CD4-positive, alpha-beta T cell treated with Interleukin-1 beta for 1 hour (primary cell): ENCODE results near the gene RPN2.

Source experiments
- DNase-seq, 2 donors: peaks; one replicate each; pipeline ENCODE4 v3.0.0-alpha.2; 2020 to 2022

Gene RPN2

DNA sequence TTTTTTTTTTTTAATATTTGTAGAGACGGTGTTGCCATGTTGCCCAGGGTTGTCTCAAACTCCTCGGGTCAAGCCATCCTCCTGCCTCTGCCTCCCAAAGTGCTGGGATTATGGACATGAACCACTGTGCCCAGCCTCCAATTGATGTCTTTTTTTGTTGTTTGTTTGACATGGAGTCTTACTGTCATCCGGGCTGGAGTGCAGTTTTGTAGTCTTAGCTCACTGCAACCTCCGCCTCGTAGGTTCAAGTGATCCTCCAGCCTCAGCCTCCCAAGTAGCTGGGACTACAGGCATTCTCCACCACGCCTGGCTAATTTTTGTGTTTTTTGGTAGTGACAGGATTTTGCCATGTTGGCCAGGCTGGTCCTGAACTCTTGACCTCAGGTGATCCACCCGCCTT, 9.7 kb downstream of the RPN2 start:
- no peak for DNase-seq

DNA sequence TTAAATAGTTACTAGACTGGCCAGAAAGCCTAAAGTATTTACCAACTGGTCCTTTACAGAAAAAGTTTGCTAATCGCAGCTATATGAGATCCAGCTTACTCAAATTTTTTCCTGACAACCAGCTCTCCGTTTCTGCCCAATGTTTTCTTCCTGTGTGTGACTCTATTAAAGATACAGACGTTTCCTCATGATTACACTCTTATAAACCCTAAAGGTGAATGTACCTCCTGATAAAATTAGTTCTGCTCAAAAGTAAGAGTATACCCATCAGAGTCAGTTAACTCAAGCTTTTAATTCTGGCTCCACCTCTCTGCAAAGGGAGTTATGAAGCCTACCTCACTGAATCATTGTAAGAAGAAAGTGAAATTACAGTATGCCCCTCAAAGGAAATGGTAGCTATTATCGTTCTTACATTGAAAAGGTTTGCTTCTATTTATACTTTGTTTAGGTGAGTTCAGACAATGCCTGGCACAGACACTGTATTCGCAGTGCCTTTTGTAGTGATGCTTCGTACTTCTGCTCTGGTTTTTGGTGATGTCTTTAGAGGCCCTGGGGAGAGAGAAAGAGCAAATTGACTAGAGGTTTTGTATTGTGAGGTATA, 10.4 kb downstream of the RPN2 start:
- DNase-seq = no peak

DNA sequence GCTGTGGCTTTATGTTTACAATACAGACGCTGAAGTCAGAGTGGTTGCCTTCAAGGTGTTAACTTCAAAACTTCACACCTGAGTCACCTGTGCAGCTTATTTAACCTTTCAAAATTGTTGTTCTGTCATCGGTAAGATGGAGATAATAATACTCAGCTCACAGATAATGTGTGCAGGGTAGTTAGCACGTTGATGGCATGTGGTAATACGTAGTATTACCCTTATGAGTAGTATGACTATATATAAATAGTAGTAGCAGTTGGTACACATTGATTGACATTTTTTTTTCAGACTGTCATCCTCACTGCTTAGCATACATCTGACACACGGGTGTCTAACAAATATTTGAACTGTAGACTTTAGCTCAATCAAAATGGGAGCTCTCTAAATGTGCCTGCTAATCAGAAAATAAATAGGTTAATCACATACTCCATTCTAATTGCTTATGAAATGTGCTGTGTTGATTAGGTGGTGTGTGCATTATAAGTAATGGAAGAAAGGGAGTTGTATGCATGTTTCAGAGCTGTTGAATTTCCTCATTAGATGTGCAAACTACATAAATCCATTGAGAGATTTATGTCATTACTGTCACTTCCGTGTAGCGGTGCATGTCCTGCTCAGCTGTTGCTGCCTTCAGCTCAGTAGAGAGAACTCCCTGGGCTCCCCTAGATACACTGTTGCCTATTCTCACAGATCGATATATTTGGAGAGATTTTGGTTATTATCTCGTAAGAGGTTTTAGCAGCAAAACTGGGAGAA, 11.4 kb downstream of the RPN2 start:
- no peak for DNase-seq

DNA sequence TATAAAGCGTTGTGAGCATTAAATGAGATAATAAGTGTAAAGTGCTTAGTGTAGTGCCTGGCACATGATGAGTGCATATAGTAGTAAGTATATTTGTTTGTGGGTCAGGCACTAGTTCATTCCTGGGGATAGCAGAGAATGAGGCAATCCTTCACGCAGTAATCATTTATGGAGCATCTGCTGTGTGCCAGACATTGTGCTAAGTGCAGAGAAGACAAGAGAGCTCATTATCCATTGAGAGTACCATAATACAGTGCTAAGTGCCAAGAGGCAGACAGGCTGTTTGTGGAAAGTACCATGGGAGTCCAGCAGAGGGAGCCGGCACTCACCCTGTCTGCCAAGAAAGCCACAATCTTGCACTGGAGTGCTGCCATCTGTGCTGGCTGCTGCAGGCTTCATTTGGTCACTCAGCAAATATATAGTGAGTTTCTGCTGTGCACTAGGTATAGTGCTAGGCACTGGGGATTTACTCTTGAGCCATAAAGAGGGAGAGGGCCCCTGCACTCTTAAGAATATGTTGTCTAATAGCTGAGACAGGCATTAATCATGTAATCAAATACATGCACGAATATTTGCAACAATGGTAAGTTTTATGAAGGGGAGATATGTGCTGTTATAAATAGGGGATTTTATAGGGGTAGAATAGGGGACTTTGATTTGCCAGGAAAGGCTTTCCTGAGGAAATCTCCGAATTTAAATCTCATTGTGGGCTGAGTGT, 13.2 kb downstream of the RPN2 start:
- DNase-seq = peak; percentile 71 to 76

DNA sequence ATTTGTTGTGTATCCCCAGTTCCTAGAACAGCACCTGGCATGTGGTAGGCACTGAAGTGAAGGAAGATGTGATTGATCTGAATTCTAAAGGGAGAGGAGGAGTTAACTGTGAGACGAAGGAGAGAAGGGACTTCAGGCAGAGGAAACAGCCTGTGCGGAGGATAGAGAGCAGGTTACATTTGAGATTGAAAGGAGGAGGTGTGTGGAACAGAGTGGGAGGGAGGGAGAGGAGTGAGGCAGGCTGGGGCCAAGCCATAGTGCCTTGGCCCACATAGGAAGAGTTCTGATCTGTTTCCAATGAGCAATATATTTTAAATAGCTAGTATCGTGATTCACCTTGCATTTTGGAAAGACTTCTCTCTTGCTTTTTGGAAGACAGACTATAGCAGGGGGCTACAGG, 14.1 kb downstream of the RPN2 start:
- no peak for DNase-seq

DNA sequence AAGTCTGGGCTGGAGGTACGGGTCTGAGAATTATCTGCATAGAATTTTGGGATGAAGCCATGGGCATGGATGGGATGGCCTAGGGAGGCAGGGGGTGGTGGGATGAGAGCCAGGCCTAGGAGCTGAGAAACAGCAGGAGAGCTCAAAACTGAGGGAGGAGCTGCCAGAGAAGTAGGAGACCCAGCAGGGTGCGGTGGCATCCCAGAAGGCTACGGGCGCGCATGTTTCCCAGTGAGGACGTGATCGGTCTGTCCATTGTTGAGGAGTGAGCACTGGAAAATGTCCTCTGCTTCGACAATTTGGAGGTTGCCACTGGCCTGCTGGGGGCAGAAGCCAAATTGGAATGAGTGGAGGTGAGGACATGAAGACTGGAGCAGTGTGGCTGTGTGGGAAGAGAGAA, 14.7 kb downstream of the RPN2 start:
- DNase-seq = no peak

DNA sequence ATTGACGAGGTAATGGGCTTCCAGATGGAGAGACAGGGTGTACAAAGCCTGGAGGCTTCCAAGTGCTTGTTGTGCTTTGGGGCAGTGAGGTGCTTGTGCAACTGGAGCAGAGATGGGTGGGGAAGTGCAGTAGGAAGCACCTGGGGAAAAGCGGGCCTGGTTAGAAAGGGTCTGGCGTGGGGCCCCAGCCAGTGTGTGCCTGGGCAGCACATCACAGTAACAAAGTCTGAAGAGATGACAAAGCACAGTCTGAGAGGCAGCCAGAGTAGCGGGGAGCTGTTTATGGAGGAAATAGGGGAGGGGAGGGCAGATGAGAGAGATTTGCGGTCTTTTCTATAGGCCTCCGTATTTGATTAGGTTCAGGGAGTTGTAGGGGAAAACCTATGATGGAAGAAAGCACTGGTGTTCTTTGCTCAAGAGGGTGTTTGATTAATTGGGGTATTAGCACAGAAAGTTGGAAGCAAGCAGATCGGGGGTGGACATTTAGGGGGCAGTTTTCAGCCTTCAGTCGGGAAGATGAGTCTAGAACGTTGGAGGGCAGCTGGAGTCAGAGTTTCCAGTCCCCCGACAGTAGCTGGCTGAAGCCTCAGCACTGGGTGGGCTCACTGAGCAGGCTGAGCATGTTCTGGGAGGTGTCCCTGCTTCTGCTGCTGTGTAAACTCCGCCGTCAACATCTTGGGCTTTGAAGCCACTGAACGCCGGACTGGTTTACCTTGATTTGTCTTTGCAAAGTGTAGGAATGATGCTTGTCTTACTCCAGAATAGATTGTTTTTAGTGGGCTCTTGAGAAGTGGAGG, 15.7 kb downstream of the RPN2 start:
- no peak for DNase-seq

DNA sequence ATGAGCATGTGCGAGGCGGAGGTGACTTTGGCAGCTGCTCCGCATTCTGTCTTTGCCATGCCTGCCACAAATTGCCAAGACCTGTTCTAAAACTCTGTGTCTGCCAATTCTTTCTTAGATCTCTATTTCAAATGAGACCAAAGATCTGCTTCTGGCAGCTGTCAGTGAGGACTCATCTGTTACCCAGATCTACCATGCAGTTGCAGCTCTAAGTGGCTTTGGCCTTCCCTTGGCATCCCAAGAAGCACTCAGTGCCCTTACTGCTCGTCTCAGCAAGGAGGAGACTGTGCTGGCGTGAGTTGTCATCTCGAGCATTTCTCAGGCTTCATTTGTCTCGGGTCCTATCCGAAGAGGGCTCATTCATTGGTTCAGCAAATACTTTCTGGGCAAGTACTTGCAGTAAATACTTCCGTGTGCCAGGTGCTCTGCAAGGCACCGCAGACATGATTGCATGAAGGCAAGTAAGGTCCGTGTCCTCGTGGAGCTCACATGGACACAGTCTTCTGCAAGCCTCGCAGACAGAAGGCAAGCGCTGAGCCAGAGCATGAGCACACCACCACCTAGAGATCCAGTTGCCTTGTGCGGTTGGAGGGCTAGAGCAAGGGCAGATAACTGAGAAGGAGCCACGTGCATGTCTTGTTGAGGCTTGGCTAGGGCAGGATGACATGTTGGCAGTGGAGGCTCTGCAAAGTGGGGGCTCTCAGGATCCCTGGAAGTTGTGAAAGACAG, 20.0 kb downstream of the RPN2 start:
- DNase-seq = no peak

DNA sequence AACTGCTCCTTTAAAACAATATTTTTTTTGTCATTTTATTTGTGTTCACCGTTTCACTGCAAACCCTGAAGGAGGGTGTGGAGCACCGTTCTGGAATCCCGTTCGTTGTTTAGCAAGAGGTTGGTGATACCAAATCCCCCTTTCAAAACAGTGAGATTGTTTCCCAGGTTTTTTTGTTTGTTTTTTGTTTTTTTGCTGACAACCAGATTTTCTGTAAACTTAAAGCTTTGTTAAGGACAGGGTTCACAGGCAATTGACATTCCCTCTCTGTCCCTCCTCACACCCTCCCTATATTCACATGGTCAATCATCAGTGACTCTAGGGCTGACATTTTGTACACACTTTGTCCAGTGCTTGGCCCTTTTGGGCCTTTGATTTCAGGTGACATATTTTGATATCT, 21.2 kb downstream of the RPN2 start:
- no peak for DNase-seq

DNA sequence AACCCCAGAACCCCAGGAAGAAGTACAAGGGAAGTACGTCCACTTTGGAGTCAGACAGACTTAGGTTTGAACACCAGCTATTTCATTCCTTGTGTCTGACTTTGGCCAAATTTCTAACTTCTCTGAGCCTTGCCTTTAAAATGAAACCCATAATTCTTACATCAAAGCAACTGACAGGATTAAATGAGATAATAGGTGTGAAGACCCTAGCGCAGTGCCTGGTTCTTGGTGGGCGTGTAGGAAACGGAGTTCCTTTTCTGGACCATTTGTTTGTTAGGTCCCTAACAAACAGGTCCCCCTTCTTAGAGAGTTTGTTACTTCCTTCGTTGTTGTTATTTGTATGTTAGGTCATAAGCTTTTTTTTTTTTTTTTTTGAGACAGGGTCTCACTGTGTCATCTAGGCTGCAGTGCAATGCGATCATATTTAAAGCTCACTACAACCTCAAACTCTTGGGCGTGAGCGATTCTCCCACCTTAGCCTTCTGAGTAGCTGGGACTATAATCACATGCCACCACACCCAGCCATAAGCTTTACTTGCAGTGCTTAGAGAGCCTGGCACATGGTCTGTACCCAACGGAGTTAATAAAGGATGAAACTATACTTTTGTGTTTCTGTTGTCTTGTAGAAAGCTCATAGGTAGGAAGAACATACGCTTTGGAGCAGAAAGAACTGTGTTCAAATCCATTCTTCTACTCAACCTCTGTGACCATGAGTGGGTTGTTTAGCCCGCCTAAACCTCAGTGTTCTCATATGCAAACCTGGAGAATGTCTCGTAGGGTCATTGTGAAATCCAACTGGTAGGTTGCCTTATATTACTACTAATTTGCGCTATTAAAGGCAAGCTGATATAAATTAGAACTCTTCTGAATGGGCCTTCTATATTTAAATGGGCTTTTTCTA, 22.0 kb downstream of the RPN2 start:
- no peak for DNase-seq

DNA sequence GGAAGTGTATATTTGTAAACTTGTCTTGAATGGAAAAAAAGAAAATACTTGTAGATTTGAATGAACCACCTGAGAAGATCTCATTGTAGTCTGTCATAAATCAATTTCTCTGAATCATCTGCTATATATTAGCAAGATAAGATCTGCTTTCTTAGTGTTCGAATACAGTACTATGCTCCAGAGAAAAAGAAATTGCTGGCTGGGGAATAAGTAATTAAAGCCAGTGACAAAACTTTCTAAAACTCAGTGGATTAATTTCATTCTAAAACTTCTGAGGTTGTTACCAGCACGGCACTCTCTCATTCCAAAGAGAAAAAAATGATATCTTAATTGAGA, 22.7 kb downstream of the RPN2 start:
- no peak for DNase-seq

DNA sequence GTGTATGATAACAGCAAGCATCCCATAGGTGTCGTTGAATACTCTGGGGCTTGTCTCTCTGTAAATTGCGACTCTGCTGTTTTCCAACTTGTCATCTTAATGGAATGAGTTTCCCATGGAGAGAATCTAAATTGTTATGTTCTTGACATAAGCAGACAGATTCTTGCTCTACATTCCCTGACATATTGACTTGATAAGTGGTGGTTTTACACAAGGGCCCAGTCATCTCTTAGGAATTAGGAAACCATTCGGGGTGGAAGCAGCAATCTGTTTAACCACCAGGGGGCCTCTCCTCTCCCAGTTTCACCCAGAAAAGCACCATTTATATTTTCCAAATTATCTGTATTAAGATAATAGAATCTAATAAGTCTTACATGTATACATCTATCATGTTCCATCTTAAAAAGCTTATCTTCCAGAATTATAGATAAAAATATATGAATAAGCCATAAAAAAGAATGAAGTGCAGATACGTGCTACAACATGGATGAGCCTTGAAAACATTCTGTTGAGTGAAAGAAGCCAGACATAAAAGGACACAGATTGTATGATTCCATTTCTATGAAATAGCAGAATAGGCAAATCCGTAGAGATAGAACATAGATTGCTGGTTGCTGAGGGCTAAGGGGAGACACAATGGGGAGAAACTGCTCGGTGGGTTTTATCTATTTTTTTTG, 23.3 kb downstream of the RPN2 start:
- peak; percentile 9 to 33 for DNase-seq

DNA sequence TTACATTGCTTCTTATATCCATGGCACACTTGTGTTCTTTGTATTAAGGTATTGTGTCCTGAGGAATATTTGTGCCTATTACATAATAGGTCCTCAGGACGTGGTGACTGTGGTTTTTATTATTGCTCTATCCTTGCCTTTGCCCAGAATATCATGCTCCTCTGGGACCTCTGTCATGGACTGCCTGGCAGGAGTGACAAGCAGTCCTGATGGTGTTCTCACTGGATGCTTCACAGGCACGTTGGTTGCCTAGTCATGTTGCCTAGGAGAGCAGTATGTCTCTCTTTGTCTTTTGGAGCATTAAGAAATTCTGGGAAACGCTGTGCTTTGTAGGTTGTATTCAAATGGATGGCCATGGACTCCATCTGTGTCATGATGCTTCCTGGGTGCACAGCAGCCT, 24.9 kb downstream of the RPN2 start:
- no peak for DNase-seq

DNA sequence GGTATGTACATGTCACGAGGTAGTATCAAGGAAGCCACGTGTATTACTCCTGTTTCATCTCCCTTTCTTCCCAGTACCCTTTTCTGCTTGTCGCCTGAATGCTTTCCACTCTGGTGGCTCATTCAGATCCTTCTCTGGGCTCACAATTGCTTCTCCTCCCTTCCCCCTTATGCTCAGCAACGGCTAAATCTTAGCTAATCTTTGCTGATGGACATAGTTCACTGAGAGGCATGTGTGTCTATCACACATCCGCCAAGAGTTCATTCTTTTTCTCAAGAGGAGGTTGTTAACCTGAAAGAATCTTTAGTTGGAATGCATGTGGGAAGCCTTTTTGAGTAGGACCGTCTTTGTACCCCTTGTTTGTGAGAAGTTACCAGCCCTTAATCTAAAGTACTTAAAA, 26.0 kb downstream of the RPN2 start:
- DNase-seq = no peak

DNA sequence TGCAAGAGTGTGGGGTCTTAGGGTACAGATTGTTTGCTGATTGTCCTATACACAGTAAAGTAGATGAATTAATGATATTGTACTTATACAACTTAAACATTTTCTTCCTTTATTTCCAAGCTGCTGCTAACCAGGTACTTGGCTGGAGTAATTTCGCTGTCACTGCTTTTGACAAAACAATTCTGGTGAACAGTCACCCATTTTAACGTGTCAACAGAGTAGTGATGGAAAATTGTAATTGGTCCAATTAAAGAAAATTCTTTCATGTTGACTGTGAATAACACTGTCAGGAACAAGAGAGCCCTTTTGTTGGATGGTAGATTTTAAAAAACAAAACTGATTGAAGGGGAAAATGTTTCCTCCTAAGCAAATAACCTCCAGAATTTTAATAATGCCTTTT, 26.7 kb downstream of the RPN2 start:
- no peak for DNase-seq

DNA sequence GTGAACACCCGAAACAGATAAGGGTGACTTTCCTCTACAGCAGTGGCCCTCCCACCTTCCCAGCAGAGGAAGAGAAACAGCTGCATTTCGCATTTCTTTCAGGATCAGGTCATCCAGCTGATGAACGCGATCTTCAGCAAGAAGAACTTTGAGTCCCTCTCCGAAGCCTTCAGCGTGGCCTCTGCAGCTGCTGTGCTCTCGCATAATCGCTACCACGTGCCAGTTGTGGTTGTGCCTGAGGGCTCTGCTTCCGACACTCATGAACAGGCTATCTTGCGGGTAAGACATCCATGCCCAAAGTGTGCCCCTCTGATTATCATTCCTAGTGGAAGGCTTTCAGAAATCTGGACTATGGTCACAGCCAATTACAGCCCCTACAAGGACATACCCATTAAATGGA, 28.0 kb downstream of the RPN2 start:
- DNase-seq = no peak

DNA sequence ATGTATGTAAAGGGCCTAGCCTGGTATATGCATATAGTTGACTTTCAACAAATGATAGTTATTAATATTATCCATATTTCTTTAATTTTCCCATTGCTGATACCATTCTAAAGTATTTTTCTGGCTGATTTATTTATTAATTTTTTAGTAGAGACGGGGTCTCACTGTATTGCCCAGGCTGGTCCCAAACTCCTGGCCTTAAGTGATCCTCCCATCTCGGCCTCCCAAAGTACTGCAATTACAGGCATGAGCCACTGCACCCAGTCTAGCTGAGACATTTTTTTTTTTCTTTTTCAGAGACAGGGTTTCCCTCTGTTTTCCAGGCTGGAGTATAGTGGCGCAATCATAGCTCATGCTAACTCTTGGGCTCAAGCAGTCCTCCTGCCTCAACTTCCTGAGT, 30.1 kb downstream of the RPN2 start:
- no peak for DNase-seq

DNA sequence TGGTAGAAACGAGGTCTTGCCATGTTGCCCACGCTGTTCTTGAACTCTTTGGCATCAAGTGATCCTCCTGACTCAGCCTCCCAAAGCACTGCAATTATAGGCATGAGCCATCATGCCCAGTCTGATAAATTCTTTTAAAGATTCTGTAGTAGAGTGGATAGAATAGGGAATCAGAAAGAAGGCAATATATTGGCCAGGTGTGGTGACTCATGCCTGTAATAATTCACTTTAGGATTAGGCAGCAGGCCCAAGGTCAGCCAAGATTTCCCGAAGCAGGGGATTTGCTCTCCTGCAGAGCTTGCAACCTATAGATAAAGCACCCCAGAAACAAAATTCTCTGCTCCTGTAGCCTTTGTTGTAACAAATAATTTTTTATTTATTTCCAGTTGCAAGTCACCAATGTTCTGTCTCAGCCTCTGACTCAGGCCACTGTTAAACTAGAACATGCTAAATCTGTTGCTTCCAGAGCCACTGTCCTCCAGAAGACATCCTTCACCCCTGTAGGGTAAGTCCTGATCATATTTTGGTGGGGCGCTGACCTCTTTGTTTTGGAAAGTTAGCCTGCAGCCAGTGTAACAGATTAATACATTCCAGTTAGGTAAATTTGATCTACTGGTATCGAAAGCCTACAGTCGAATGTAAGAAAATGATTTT, 30.7 kb downstream of the RPN2 start:
- DNase-seq = no peak

DNA sequence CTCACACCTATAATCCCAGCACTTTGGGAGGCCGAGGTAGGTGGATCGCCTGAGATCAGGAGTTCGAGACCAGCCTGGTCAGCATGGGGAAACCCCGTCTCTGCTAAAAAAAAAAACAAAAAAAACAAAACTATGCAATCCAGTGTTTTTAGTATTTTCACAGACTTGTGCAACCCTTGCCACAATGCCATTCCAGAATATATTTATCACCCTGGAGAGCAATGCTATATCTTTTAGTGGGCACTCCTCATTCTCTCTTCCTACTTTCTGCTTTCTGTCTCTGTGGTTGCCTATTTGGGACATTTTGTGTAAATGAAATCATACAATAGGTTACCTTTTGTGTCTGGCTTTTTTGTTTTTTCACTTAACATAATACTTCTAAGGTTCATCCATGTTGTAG, 39.3 kb downstream of the RPN2 start:
- no peak for DNase-seq

DNA sequence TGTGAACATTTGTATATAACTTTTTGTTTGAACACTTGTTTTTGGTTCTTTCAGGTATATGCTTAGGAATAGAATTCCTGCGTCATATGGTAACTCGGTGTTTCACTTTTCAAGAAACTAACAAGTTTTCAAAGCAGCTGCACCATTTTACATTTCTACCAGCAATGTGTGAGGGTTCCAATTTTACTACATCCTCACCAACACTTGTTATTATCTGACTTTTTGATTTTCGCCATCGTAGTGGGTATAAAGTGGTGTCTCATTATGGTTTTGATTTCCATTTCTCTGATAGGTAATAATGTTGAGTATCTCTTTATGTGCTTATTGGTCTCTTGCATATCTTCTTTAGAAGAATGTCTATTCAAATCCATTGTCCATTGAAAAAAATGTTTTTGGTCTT, 39.8 kb downstream of the RPN2 start:
- no peak for DNase-seq
